Measurements from ENCODE around the gene GRAMD4. TPM values are rescaled to one million over a fixed set of nuclear protein-coding genes. Genes with fewer than 3 reads are reported as not detected.

The GRAMD4 gene
- total RNA-seq, 1 experiment from 2014 or later = 38.2 TPM

DNA sequence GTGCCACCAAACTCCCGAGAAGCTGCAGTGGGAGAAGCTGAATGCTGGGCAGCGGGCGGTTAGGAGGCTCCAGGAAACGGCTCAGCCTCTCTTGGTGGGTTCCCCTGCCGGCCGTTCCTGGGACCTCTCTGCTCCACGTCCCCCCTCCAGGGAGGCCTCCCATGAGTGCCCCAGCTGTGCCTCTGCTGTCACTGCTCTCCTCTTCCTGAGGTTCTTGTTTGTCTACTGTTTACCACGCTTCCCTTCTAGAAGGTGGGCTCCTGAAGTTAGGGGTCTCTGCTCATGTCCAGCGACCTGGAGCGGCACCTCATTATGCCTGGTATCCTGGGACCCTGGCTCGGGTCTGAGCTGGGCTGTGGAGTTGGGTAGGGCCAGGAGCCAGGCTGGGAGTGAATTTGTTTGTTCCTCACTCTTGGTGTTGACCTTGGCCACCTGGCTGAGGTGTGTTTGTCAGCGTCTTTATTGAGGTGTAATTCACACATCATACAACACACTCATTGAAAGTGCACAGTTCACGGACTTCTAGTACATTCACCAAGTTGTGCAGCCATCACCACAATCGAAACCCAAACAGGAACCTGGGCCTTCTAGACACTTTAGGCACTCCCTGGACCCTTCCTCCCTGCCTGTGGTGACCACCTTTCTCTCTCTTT is 37.8 kb upstream of the GRAMD4 start:
- peaks cover 15% of the 10 kb centered on the region for H3K4me1 ChIP-seq (replicated peaks; ENCODE audit: insufficient read depth)
- no peak for TF ChIP-seq EZH2 (IDR thresholded peaks at IDR 0.05; ENCODE audit: low read depth)
- TF ChIP-seq, protein P1, sequence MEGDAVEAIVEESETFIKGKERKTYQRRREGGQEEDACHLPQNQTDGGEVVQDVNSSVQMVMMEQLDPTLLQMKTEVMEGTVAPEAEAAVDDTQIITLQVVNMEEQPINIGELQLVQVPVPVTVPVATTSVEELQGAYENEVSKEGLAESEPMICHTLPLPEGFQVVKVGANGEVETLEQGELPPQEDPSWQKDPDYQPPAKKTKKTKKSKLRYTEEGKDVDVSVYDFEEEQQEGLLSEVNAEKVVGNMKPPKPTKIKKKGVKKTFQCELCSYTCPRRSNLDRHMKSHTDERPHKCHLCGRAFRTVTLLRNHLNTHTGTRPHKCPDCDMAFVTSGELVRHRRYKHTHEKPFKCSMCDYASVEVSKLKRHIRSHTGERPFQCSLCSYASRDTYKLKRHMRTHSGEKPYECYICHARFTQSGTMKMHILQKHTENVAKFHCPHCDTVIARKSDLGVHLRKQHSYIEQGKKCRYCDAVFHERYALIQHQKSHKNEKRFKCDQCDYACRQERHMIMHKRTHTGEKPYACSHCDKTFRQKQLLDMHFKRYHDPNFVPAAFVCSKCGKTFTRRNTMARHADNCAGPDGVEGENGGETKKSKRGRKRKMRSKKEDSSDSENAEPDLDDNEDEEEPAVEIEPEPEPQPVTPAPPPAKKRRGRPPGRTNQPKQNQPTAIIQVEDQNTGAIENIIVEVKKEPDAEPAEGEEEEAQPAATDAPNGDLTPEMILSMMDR (conservative IDR thresholded peaks at IDR 0.05) = no peak
- ChIA-PET CTCF (no interaction called here), POLR2A (ENCODE audit: unreplicated experiment) (no interaction called here)
- no peaks in the 10 kb centered on the region for H3K9me3 ChIP-seq (ENCODE audit: insufficient read depth, low read depth)
- peaks cover 70% of the 10 kb centered on the region for H3K79me2 ChIP-seq (ENCODE audit: low read depth)
- H3K27me3 ChIP-seq (ENCODE audit: insufficient read depth, low read depth) = no peaks in the 10 kb centered on the region
- intact Hi-C loops (cut with micrococcal nuclease; ENCODE audit: unreplicated experiment) = no loop called here
- no peaks in the 10 kb centered on the region for H3K9me2 ChIP-seq (ENCODE audit: insufficient read depth)
- BruUV-seq (replicated peaks) = no TSS peak
- no peak overlapping the region for H3K4me3 ChIP-seq
- H3F3A ChIP-seq (ENCODE audit: insufficient read depth, low read depth) = peaks cover 8% of the 10 kb centered on the region; the same call in 1 of the 2 replicates
- peaks cover 12% of the 10 kb centered on the region; the same call in 1 of the 2 replicates for H3K36me3 ChIP-seq (ENCODE audit: low read depth)
- H4K20me1 ChIP-seq (ENCODE audit: insufficient read depth) = peaks cover 73% of the 10 kb centered on the region
- no peak overlapping the region for H3K4me2 ChIP-seq
- no peak overlapping the region for H3K27ac ChIP-seq
- no peak overlapping the region for H2AFZ ChIP-seq
- DNase-seq = peak in 1 of 2 experiments; percentile 10

DNA sequence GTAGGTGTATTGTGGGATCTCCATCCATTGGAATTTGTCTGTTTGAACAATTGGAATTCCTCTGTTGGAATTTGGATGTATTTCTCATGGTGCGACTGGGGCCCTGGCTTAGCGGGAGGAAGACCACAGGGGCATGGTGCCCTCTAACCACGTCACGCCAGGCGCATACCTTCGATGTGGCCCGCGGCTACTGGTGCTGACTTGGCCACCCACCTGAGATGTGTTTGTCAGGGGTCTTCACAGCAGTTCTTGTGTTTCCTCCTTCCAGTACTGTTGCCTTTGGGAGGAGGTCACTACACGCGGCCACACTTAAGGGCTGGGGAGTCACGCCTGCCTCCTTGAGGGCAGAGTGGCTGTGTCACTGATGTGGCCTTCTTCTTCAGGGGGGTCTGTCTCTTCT is 36.6 kb upstream of the GRAMD4 start:
- Histone ChIP-seq H3K36me3 (ENCODE audit: low read depth) (peaks cover 12% of the 10 kb centered on the region; the same call in 1 of the 2 replicates), H3F3A (ENCODE audit: insufficient read depth, low read depth) (peaks cover 8% of the 10 kb centered on the region; the same call in 1 of the 2 replicates), H3K4me2 (no peak overlapping the region), H3K4me3 (no peak overlapping the region), H3K4me1 (replicated peaks; ENCODE audit: insufficient read depth) (peaks cover 7% of the 10 kb centered on the region; the same call in 1 of the 2 replicates), H2AFZ (no peak overlapping the region), H4K20me1 (ENCODE audit: insufficient read depth) (peaks cover 72% of the 10 kb centered on the region), H3K27ac (no peak overlapping the region), H3K27me3 (ENCODE audit: insufficient read depth, low read depth) (no peaks in the 10 kb centered on the region), H3K9me3 (ENCODE audit: insufficient read depth, low read depth) (no peaks in the 10 kb centered on the region), H3K9me2 (ENCODE audit: insufficient read depth) (no peaks in the 10 kb centered on the region), H3K79me2 (ENCODE audit: low read depth) (peaks cover 59% of the 10 kb centered on the region)
- ChIA-PET CTCF (no interaction called here), POLR2A (ENCODE audit: unreplicated experiment) (no interaction called here)
- no peak for DNase-seq
- intact Hi-C loops (cut with micrococcal nuclease; ENCODE audit: unreplicated experiment) = no loop called here
- no peak for TF ChIP-seq EZH2 (IDR thresholded peaks at IDR 0.05; ENCODE audit: low read depth)
- TF ChIP-seq, protein P1 (conservative IDR thresholded peaks at IDR 0.05) = no peak
- BruUV-seq (replicated peaks) = no TSS peak

DNA sequence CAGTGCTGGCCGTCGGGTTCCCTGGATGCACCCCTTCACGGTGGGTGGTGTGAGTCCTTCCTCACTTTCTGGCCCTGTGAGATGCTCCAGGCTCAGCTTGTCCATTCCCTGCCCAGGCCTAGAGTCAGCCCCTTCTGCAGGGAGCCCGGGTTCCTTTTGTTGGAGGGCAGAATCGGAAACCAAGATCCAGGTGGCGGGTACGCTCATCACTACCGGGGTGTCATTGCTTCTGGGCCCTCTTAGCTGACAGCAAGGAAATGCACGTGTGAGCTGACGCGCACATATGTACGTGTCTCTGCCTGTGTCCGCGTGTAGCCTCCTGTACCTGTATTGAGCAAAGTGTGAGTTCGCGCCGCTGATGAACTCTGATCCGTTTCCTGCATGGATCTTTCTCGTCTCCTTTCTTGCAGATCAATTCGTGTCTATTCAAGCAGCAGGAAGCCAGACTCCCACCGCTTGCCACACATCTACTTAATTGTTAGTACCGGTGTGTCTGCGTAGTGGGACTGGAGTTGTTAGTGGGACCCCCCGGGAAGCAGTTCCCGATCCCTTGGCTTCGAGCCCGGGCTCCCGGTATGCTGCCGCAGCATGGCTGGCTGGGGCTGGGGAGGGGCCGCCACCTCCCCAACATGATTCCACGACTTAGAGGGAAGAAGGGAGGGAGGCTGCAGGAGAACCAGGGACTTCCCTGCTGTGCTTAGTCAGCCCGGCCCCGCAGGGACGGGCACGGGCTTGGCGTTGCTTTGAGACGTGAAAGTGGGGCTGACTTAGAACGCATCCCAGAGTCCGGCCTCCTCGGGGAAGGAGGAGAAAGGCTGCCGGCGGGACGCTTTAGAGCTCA is 35.9 kb upstream of the GRAMD4 start:
- no peak for DNase-seq
- Histone ChIP-seq H3K79me2 (ENCODE audit: low read depth) (peaks cover 52% of the 10 kb centered on the region), H3K4me2 (no peak overlapping the region), H3K9me3 (ENCODE audit: insufficient read depth, low read depth) (no peaks in the 10 kb centered on the region), H2AFZ (no peak overlapping the region), H3K36me3 (ENCODE audit: low read depth) (peaks cover 12% of the 10 kb centered on the region; the same call in 1 of the 2 replicates), H3K4me3 (no peak overlapping the region), H3K9me2 (ENCODE audit: insufficient read depth) (no peaks in the 10 kb centered on the region), H4K20me1 (ENCODE audit: insufficient read depth) (peaks cover 67% of the 10 kb centered on the region), H3K4me1 (replicated peaks; ENCODE audit: insufficient read depth) (no peaks in the 10 kb centered on the region), H3F3A (ENCODE audit: insufficient read depth, low read depth) (peaks cover 8% of the 10 kb centered on the region; the same call in 1 of the 2 replicates), H3K27ac (no peak overlapping the region), H3K27me3 (ENCODE audit: insufficient read depth, low read depth) (no peaks in the 10 kb centered on the region)
- POLR2A ChIA-PET (ENCODE audit: unreplicated experiment) = no interaction called here
- intact Hi-C loops (cut with micrococcal nuclease; ENCODE audit: unreplicated experiment) = no loop called here
- TF ChIP-seq, protein P1 (conservative IDR thresholded peaks at IDR 0.05) = no peak
- TF ChIP-seq EZH2 (IDR thresholded peaks at IDR 0.05; ENCODE audit: low read depth) = no peak
- no TSS peak for BruUV-seq (replicated peaks)
- CTCF ChIA-PET = no interaction called here
